ENCODE measurements around the gene SLC34A1. TPM values are rescaled to one million over a fixed set of nuclear protein-coding genes. Genes with fewer than 3 reads are reported as not detected.

SLC34A1 gene
- total and polyA plus RNA-seq, 2 of the 13 experiments (the other 11 are each of a cell fraction or from before 2014, with no cell fraction given) = 0.03 to 0.20 TPM

GRCh38 chr5:177425801-177426565 is 41.7 kb downstream of the SLC34A1 start (continued):
- peak; percentile 84 for TF ChIP-seq ZNF7 (CRISPR knock-in tag; IDR thresholded peaks at IDR 0.05)
- TF ChIP-seq USF2 (IDR thresholded peaks at IDR 0.05; ENCODE audit: low read depth, low read length) = no peak
- peak; percentile 80; the same call in 1 of the 2 replicates for TF ChIP-seq USF2 (CRISPR knock-in tag; IDR thresholded peaks at IDR 0.05; ENCODE audit: borderline replicate concordance)
- peak; percentile 53; the same call in 1 of the 2 replicates for TF ChIP-seq RFX5 (IDR thresholded peaks at IDR 0.05; ENCODE audit: low read depth, low read length)
- peak; percentile 68 for TF ChIP-seq SAP130 (CRISPR knock-in tag; IDR thresholded peaks at IDR 0.05; ENCODE audit: low read depth)
- peak; percentile 93 for TF ChIP-seq ZNF687 (CRISPR knock-in tag; IDR thresholded peaks at IDR 0.05)
- TF ChIP-seq ZNF800 (CRISPR knock-in tag; IDR thresholded peaks at IDR 0.05) = peak; percentile 70
- peak; percentile 91 for TF ChIP-seq NFYC (CRISPR knock-in tag; IDR thresholded peaks at IDR 0.05)
- no peak for TF ChIP-seq SETDB1 (CRISPR knock-in tag; IDR thresholded peaks at IDR 0.05; ENCODE audit: borderline replicate concordance)
- TF ChIP-seq ETV6 (CRISPR knock-in tag; conservative IDR thresholded peaks at IDR 0.05) = peak; percentile 57; the same call in 1 of the 2 replicates
- TF ChIP-seq NCOA1 (CRISPR knock-in tag; IDR thresholded peaks at IDR 0.05) = no peak
- TF ChIP-seq NR2F1 (CRISPR knock-in tag; IDR thresholded peaks at IDR 0.05) = peak in 1 of 2 experiments; percentile 40; a peak in 1 of 4 replicates
- peak; percentile 48; the same call in 1 of the 2 replicates for TF ChIP-seq THAP11 (CRISPR knock-in tag; IDR thresholded peaks at IDR 0.05)
- peak; percentile 87 for TF ChIP-seq ELF1 (CRISPR knock-in tag; IDR thresholded peaks at IDR 0.05)
- TF ChIP-seq JUN (CRISPR knock-in tag; IDR thresholded peaks at IDR 0.05) = no peak
- TF ChIP-seq KDM4B (CRISPR knock-in tag; IDR thresholded peaks at IDR 0.05) = peak; percentile 77; the same call in 1 of the 2 replicates
- 0 out of 2 replicates have a peak, but pooled peaks have one; percentile 6 for TF ChIP-seq SSRP1 (CRISPR knock-in tag; IDR thresholded peaks at IDR 0.05)
- TF ChIP-seq RBM22 (optimal IDR thresholded peaks at IDR 0.05; ENCODE audit: low read length) = no peak
- TF ChIP-seq SP4 (CRISPR knock-in tag; IDR thresholded peaks at IDR 0.05) = peak; percentile 82
- TF ChIP-seq ZNF577 (CRISPR knock-in tag; IDR thresholded peaks at IDR 0.05; ENCODE audit: borderline replicate concordance, low read depth) = no peak
- TF ChIP-seq FOSL1 (CRISPR knock-in tag; IDR thresholded peaks at IDR 0.05; ENCODE audit: borderline replicate concordance) = peak; percentile 20; the same call in 1 of the 2 replicates
